Measurements from ENCODE around the gene FXYD2.
A peak's percentile ranks its signal among the peaks of the same experiment; 100 is the strongest.

DNA sequence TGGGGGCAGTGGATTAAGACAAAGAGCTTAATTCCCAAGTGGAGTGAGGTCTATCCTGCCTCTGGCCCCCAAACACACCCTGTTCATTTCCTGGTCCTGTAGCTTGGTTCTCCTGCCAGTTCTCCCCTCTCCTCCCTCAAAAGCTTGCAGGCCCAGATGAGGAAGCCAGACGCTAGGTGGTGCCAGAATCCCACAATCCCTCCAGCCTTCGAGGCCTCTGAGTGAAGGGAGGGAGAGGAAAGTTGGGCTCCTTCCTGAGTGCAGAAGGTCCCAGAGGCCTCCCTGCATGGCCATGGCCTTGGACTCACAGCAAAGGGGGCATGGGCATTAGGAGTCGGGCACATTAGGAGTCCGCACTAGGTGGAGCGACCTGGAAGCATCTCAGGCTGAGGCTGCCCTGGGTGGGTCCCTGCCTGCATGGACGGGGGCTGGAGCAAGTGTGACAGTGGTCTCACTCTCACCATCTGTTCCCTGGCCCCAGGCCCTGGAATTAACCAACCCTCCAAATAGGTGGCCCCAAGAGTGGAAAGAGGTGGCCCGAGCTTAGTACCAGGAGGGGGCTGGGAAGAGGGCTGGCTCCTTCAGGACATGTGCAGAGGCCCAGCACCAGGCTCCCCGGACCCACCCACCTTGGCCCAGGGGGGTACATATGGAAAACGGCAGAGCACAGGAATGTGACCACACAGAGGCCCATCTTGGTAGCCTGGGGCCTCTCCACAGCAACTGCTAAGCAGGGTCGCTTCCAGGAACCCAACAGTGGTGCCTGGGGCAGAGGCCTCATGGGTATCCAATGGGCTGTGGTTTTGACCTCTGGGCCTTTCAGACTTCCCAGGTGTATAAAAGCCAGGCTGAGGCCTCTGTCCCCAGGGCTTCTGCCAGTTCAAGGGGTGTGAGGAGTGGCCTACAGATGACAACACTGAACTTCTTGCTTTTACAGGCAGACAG, 5.2 kb downstream of the FXYD2 start:
- TF ChIP-seq CTCF (IDR thresholded peaks at IDR 0.05), result peak; percentile 16 to 37 (median 34)
- no peak for TF ChIP-seq POLR2A (IDR thresholded peaks at IDR 0.05)
